Fibroblast of skin of right biceps (primary cell): ENCODE results near the gene KLRG1.

Experiments
- DNase-seq: peaks from one replicate; pipeline ENCODE4 v3.0.0-alpha.2; 2013

KLRG1 gene

GRCh38 chr12:8987163-8987562, 2.2 kb upstream of the KLRG1 start:
- DNase-seq, result no peak

DNA sequence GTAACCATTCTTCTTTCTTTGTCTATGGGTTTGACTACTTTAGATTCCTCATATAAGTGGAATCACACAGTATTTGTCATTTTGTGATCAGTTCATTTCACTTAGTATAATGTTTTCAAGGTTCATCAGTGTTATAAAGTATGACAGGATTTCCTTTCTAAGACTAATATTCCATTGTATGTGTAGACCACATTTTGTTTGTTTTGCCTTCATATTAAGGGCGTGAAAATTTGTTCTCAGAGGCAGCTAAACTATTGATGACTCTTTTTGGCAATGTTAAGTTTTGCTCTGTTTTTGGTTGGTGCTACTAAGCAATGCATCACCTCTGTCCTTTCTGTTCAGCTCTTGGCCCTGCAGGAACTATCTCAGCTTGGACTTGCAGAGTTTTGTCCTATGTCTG, 1.7 kb upstream of the KLRG1 start:
- no peak for DNase-seq

GRCh38 chr12:8991371-8992345, 2.3 kb downstream of the KLRG1 start:
- no peak for DNase-seq

- DNase-seq, result no peak
Measured at GRCh38 chr12:8993827-8994226, 4.5 kb downstream of the KLRG1 start.

DNA sequence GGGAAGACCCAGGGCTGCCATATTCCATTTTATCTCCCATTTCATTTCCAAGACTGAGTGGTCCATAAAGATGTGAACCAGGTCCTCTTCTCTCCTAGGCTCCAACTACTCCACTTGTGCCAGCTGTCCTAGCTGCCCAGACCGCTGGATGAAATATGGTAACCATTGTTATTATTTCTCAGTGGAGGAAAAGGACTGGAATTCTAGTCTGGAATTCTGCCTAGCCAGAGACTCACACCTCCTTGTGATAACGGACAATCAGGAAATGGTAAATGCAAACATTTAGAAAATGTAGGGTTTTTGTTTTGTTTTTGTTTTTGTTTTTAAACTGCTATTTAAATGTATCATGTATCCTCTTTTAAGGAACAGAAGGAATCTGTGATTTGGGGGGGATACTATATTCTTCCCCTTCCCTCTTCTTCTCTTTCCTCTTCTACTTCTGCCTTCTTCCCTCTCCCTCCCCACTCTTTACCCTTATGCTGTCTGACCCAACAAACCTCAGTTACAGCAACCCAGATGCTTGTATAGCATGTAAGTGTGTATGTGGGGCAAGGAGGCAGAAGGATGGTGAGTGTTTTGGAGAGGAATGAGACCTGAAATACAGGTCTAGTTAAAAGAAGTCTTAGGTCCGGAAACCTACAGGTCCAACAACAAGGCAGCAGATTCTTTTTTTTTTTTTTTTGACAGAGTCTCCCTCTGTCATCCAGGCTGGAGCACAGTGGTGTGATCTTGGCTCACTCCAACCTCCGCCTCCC, 5.9 kb downstream of the KLRG1 start:
- no peak for DNase-seq

DNA sequence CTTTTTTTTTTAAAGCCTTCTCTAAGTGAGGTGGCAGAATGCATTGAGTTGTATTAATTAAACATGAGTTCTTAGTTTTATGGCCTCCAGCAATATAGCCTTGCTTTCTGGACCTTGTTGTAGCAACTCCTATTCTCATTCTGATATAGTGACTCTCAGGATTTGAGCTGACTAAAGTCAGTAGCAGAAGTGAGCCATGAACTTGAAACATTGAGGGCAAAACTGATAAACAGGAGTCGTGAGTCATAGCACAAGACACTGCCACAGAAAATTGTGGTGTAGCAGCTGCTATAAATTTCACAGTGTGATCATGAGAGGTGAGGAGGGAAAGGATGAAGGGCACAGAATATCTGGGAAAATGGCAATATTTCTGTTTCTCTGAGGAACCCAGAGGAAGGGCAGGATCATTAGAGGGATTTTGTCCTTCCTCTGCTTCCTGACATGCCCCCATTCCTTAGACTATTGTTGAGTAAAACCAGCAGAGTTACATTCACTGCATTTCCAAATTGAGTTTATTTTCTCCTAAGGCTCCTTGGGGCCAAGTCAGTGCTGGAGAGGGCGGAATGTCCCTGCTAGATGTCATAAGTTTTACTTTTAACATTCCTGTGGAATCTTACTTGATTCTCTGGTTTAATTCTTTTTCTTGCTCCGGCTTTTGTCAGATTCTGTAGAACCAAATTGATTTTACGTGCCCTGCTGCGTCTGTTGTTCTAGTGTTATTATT, 7.5 kb downstream of the KLRG1 start:
- DNase-seq, result peak; percentile 15

GRCh38 chr12:9001233-9001632, 11.9 kb downstream of the KLRG1 start:
- no peak for DNase-seq

DNA sequence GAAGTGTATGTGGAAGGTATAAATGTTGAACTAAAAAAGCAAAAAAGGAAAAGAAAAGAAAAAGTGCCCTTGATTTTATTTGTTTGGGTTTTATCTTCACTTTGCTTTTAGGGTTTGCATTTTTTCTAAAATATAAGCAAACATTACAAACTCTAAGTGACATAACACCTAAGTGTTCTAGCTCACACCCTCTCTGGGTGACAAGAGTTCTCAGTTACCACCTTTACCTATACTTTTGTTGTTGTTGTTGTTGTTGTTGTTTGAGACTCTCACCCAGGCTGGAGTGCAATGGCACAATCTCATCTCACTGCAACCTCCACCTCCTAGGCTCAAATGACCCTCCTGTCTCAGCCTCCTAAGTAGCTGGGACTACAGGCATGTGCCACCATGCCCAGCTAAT, 13.0 kb downstream of the KLRG1 start:
- no peak for DNase-seq

- no peak for DNase-seq
Measured at GRCh38 chr12:9022592-9022991, 33.2 kb downstream of the KLRG1 start.

DNA sequence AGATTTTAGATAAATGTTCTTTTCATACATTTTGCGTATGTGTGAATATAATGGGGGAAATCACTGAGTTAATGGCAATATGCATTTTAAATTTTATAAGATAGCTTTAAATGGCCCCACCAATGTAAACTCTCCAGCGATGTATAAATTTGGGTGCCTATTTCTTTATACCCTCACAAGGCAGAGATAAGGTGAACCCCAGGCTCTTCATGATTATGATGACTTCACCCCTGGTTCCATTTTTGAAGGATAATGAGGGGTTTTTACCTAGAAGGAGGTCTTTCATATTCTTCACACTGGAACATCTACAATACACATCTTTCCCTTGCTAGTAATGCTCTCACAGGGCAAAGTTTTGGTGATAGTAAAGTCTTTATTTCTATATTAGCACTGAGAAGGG, 35.2 kb downstream of the KLRG1 start:
- DNase-seq, result no peak

DNA sequence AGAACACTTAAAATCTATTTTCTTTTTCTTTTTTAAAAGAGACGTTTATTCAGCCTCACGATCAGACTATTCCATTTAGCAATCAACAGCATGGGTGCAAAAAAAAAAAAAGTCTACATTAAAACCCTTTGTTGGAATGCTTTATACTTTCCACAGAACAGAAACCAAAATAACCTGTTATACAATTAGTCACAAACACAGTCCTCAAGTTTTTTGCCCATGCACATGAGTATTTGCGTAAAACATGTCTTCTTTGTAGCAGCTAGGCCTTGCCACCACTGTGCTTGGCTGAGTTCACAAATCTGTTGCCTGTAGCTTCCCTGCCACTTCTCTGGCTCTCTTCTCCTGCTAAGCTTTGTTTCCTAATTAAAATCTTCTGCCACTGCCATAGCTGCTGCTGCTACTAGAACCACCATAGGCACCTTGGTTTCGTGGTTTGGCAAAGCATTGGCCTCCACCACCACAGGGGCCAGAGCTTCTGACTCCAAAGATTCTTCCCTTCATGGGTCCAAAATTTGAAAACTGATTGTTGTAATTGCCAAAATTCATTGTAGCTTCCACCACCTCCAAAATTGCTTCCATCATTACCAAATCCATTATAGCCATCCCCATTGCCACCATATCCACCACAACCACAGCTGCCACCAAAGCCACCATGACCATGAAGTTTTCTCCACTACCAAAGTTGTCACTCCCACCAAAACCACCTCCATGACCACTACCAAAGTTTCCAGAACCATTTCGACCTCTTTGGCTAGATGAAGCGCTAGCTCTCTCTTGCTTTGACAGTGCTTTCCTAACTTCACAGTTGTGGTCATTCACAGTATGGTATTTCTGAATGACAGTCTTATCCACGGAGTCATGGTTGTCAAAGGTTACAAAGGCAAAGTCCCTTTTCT, 38.1 kb downstream of the KLRG1 start:
- DNase-seq, result no peak

- DNase-seq, result no peak
Measured at GRCh38 chr12:9030776-9031175, 41.4 kb downstream of the KLRG1 start.

- no peak for DNase-seq
Measured at GRCh38 chr12:9032202-9032964, 43.0 kb downstream of the KLRG1 start.

GRCh38 chr12:9033265-9033887, 44.0 kb downstream of the KLRG1 start:
- DNase-seq, result no peak

DNA sequence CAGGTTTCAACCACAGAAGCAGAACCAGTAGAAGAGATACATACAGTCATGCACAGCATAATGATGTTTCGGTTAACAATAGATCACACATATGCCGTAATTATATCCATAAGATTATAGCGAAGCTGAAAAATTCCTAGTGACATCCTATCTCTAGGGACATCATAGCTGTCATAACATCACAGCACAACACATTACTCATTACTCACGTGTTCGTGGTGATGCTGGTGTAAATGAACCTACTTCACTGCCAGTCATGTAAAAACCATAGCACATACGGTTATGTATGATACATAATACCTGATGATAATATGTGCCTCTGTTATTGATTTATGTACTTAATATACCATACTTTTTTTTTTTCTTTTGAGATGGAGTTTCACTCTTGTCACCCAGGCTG, 44.7 kb downstream of the KLRG1 start:
- no peak for DNase-seq

GRCh38 chr12:9036227-9036626, 46.9 kb downstream of the KLRG1 start:
- DNase-seq, result no peak

DNA sequence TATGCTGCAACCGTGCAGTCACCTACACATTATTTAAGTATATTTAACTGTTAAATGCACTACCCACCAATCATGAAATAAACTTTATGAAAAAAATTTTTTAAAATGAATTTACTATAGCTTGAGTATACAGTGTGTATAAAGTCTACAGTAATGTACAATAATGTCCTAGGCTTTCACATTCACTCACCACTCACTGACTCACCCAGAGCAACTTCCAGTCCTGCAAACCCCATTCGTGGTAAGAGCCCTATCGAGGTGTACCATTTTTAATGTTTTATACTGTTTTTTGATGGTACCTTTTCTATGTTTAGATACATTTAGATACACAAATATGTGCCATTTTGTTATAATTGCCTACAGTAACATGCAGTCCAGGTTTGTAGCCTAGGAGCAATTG, 48.1 kb downstream of the KLRG1 start:
- DNase-seq, result no peak

DNA sequence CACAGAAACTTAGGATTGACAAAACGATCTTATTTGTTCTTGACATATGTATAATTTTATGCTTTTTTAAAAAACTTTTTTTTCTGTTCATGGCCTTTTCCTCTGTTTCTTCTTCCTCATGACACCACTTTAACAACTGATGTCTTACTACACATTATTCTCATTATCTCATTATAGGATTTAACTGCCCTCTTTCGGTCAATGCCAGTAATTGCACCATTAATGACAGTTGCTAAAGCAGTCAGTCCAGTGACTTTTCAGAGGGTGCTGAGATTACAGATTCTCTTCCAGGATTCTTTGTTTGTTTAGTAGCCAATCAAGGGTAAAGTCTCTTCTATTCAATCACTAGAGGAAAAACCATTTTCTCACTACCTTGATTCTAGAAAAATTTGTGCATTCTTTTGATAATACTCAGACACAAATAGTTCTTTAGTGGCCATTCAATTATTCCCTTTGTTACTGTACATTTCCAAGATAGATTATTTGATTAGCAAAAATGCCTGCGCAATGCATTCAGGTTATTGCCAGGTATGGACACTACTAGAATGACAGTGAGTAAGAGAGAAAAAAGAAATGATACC, 50.1 kb downstream of the KLRG1 start:
- peak; percentile 42 for DNase-seq

DNA sequence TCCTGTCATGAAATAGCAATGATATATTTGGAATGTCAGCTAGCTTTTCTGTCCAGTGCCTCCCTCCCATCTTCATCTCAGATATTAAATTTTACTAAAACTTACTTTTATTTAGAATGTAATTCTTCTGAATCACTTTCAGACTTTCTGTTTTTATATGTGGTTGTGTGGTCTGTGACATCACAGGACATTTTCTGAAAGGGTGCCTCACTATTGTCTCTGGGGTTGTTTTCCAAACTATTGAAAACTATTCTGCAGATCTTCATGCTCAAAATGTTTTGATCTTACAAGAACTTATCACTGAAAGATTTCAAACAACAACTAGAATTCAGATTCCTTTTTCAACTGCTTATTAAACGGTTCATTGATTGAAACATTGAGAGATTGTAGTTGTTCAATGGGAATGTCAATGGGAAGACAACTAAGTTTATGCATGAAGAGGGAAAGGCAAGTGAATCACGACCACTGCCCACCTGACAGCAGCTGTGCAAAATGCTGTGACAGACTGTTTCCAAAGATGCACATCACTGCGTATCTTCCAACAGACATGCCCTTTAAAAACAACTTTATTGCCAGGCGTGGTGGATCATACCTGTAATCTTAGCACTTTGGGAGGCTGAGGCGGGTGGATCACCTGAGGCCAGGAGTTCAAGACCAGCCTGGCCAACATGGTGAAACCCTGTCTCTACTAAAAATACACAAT, 51.3 kb downstream of the KLRG1 start:
- DNase-seq, result no peak

GRCh38 chr12:9041321-9041720, 52.0 kb downstream of the KLRG1 start:
- DNase-seq, result peak; percentile 25
